Esophagus muscularis mucosa (tissue), 4 donors: ENCODE data around the gene ASS1.

Experiments used
- EP300 ChIP-seq: sonication (generic); formaldehyde crosslinking; IDR thresholded peaks from one replicate; pipeline ENCODE4 v1.6.1; 2017; ENCODE audit warnings: antibody characterized with exemption
- POLR2A ChIP-seq: fragments of 450-650 bp; IDR thresholded peaks from one replicate; pipeline ENCODE4 v1.6.1; 2017; ENCODE audit warnings: antibody characterized with exemption, moderate library complexity, mild to moderate bottlenecking, low read depth
- POLR2AphosphoS5 ChIP-seq, 2 donors: sonication (generic); formaldehyde crosslinking; IDR thresholded peaks; one replicate each; pipeline ENCODE4 v1.6.1; 2017; ENCODE audit warnings: antibody characterized with exemption in 2 of 2
- TF ChIP-seq, protein P1 (sequence below), 3 experiments: fragments of 200-600 bp in 2 of 3; fragments of 450-650 bp in 1 of 3; sonication (generic) in 2 of 3; IDR thresholded peaks; one replicate each; pipeline ENCODE4 v1.5.1; 2017 to 2019; ENCODE audit warnings: antibody characterized with exemption in 3 of 3, mild to moderate bottlenecking in 2 of 3, moderate library complexity in 1 of 3

GRCh38 chr9:130521715-130522114, 77.0 kb downstream of the ASS1 start:
- TF ChIP-seq, protein P1, sequence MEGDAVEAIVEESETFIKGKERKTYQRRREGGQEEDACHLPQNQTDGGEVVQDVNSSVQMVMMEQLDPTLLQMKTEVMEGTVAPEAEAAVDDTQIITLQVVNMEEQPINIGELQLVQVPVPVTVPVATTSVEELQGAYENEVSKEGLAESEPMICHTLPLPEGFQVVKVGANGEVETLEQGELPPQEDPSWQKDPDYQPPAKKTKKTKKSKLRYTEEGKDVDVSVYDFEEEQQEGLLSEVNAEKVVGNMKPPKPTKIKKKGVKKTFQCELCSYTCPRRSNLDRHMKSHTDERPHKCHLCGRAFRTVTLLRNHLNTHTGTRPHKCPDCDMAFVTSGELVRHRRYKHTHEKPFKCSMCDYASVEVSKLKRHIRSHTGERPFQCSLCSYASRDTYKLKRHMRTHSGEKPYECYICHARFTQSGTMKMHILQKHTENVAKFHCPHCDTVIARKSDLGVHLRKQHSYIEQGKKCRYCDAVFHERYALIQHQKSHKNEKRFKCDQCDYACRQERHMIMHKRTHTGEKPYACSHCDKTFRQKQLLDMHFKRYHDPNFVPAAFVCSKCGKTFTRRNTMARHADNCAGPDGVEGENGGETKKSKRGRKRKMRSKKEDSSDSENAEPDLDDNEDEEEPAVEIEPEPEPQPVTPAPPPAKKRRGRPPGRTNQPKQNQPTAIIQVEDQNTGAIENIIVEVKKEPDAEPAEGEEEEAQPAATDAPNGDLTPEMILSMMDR (IDR thresholded peaks at IDR 0.05), result no peak
- TF ChIP-seq POLR2A, result no peak
- no peak for TF ChIP-seq POLR2AphosphoS5 (IDR thresholded peaks at IDR 0.05)
- no peak for TF ChIP-seq EP300
